Activated T-helper 1 cell treated with Interleukin-2 at 50 U/mL for 16 hours (primary cell): ENCODE results near the gene KRTAP6-3.

Experiments used
- DNase-seq: peaks from one replicate; pipeline ENCODE4 v3.0.0-alpha.2; 2020; ENCODE audit warnings: low read depth

The KRTAP6-3 gene

GRCh38 chr21:30625449-30626165 lies 33.4 kb downstream of the KRTAP6-3 start:
- no peak for DNase-seq

GRCh38 chr21:30628109-30628508 lies 35.9 kb downstream of the KRTAP6-3 start:
- DNase-seq = no peak

GRCh38 chr21:30629200-30629599 lies 37.0 kb downstream of the KRTAP6-3 start:
- no peak for DNase-seq

GRCh38 chr21:30634906-30635305 lies 42.7 kb downstream of the KRTAP6-3 start, which contains the start of gene KRTAP20-2:
Gene KRTAP20-2, plus strand, starts transcription at chr21:30635206. Its CDS starts 58 bp downstream, at chr21:30635264.
- DNase-seq = no peak

- no peak for DNase-seq
These were observed 46.4 kb downstream of the KRTAP6-3 start for GRCh38 chr21:30638686-30639085.

- DNase-seq = no peak
These were observed 50.3 kb downstream of the KRTAP6-3 start, which contains the start of gene KRTAP20-3 for GRCh38 chr21:30642564-30642963. Gene KRTAP20-3, plus strand, starts transcription at chr21:30642864.
